NCI-H345 treated with DMSO at 0.1 percent for 48 hours (cell line): ENCODE results near the gene NUDT1.

ENCODE experiments used
- DNase-seq: peaks from one replicate; lab custom pipeline; 2025; ENCODE audit not compliant: unreplicated experiment; lab: John Stamatoyannopoulos, UW

NUDT1 gene

GRCh38 chr7:2204446-2204845, 37.6 kb upstream of the NUDT1 start:
- DNase-seq, result no peak

- no peak for DNase-seq
Observed at GRCh38 chr7:2205036-2205780, 36.8 kb upstream of the NUDT1 start.

GRCh38 chr7:2208712-2209111, 33.3 kb upstream of the NUDT1 start:
- DNase-seq, result no peak

GRCh38 chr7:2209146-2209960, 32.7 kb upstream of the NUDT1 start:
- DNase-seq, result peak; percentile 14

GRCh38 chr7:2209961-2210323, 32.1 kb upstream of the NUDT1 start:
- DNase-seq, result no peak

- no peak for DNase-seq
Observed at GRCh38 chr7:2210551-2211258, 31.3 kb upstream of the NUDT1 start.

GRCh38 chr7:2211259-2211880, 30.7 kb upstream of the NUDT1 start:
- no peak for DNase-seq

GRCh38 chr7:2211926-2212325, 30.1 kb upstream of the NUDT1 start:
- DNase-seq, result no peak

GRCh38 chr7:2212906-2213305, 29.1 kb upstream of the NUDT1 start:
- DNase-seq, result no peak

GRCh38 chr7:2213551-2214215, 28.3 kb upstream of the NUDT1 start:
- no peak for DNase-seq

- DNase-seq, result no peak
Observed at GRCh38 chr7:2214636-2215035, 27.4 kb upstream of the NUDT1 start.

GRCh38 chr7:2215851-2216250, 26.2 kb upstream of the NUDT1 start:
- DNase-seq, result no peak

- DNase-seq, result no peak
Observed at GRCh38 chr7:2217206-2217605, 24.8 kb upstream of the NUDT1 start.

- DNase-seq, result no peak
Observed at GRCh38 chr7:2217716-2218443, 24.1 kb upstream of the NUDT1 start.

- DNase-seq, result no peak
Observed at GRCh38 chr7:2218444-2218785, 23.6 kb upstream of the NUDT1 start.

- no peak for DNase-seq
Observed at GRCh38 chr7:2219136-2219535, 22.9 kb upstream of the NUDT1 start.

GRCh38 chr7:2219606-2220005, 22.4 kb upstream of the NUDT1 start:
- no peak for DNase-seq

- DNase-seq, result no peak
Observed at GRCh38 chr7:2220030-2220429, 22.0 kb upstream of the NUDT1 start.

- DNase-seq, result no peak
Observed at GRCh38 chr7:2220506-2220905, 21.5 kb upstream of the NUDT1 start.

GRCh38 chr7:2220954-2221353, 21.1 kb upstream of the NUDT1 start:
- DNase-seq, result no peak
